Prostate gland (tissue), 2 donors: ENCODE data around the gene PCDHGB2. TPM values are rescaled to one million over a fixed set of nuclear protein-coding genes. Genes with fewer than 3 reads are reported as not detected.
"Not testable (repeated sequence)": the region's sequence is repeated elsewhere in the genome, so short reads cannot be mapped to it uniquely, and the experiment has no call there.

Experiments used
- DNase-seq: peaks from one replicate; pipeline ENCODE4 v3.0.0-alpha.2; 2019; ENCODE audit warnings: low spot score
- H3K27ac ChIP-seq, 2 donors: fragments of 200-600 bp; sonication (generic); 2 replicates each; pipeline ENCODE4 v1.5.1; 2017 to 2019
- H3K27me3 ChIP-seq: fragments of 200-600 bp; sonication (generic); replicated peaks from 2 replicates; pipeline ENCODE4 v1.5.1; 2019; ENCODE audit not compliant: insufficient read depth
- H3K36me3 ChIP-seq, 2 donors: fragments of 200-600 bp; sonication (generic); 1 replicate in 1 of 2; 2 replicates in 1 of 2; pipeline versions ENCODE4 v1.5.1 to v1.8.1; 2017 to 2019
- H3K4me1 ChIP-seq: fragments of 200-600 bp; sonication (generic); replicated peaks from 2 replicates; pipeline ENCODE4 v1.5.1; 2019
- H3K4me3 ChIP-seq, 2 donors: fragments of 200-600 bp; sonication (generic); 2 replicates each; pipeline ENCODE4 v1.5.1; 2017 to 2019
- H3K9me3 ChIP-seq: fragments of 200-600 bp; sonication (generic); 2 replicates; pipeline ENCODE4 v1.5.1; 2017
- CTCF ChIP-seq, 4 experiments: fragments of 200-600 bp in 2 of 4; fragments of 450-650 bp in 2 of 4; sonication (generic) in 2 of 4; IDR thresholded peaks; 1 replicate in 3 of 4; 2 replicates in 1 of 4; pipeline ENCODE4 v1.5.1; 2016 to 2019; ENCODE audit warnings: antibody characterized with exemption in 4 of 4, mild to moderate bottlenecking in 2 of 4, moderate library complexity in 2 of 4
- POLR2A ChIP-seq: fragments of 450-650 bp; IDR thresholded peaks from one replicate; pipeline ENCODE4 v1.6.1; 2016; ENCODE audit warnings: antibody characterized with exemption, mild to moderate bottlenecking
- POLR2AphosphoS5 ChIP-seq: sonication (generic); formaldehyde crosslinking; IDR thresholded peaks from one replicate; pipeline ENCODE4 v1.6.1; 2017; ENCODE audit warnings: antibody characterized with exemption
- WGBS: methylation state at CpG from one replicate; pipeline ENCODE4 v1.1.5; 2018; 5-methylcytosine and 5-hydroxymethylcytosine counted together
- intact Hi-C: fragments of 100-400 bp; cut with DNase I; formaldehyde crosslinking; loops from one replicate; pipeline ENCODE4 v1.14.2; 2022
- total RNA-seq, 2 donors: library from RNA; depleted of rRNA; stranded (reverse); fragments of >200 nt; gene quantifications; one replicate each; pipeline ENCODE4 v1.1.0, GENCODE V29; 2016

Gene PCDHGB2
- total RNA-seq, 2 donors from 2014 or later: 5.3 to 10.5 TPM

- H3K9me3 ChIP-seq: peaks cover 10% of the 10 kb centered on the region
- DNase-seq: no peak
- WGBS: 22% methylated on average over 22 of the region's 22 CpGs
- no peaks in the 10 kb centered on the region for H3K4me1 ChIP-seq
- intact Hi-C loops: no loop called here
- TF ChIP-seq POLR2AphosphoS5 (no peak), POLR2A (no peak), CTCF (IDR thresholded peaks at IDR 0.05) (no peak)
- H3K4me3 ChIP-seq: no peak overlapping the region
- H3K27ac ChIP-seq: no peak overlapping the region
- no peaks in the 10 kb centered on the region for H3K27me3 ChIP-seq
- H3K36me3 ChIP-seq: no peaks in the 10 kb centered on the region
These were observed 43.6 kb downstream of the PCDHGB2 start for GRCh38 chr5:141403387-141403786.

GRCh38 chr5:141407790-141408505 is 48.2 kb downstream of the PCDHGB2 start, which contains the start of gene PCDHGB6:
TSS of gene PCDHGB6 (plus strand) at chr5:141408021. CDS start at chr5:141408203, 182 bp downstream.
- H3K4me1 ChIP-seq, H3K9me3 ChIP-seq, DNase-seq, H3K27ac ChIP-seq, H3K27me3 ChIP-seq, intact Hi-C loops, H3K36me3 ChIP-seq: not testable (repeated sequence)
- 11% methylated on average over 44 of the region's 51 CpGs for WGBS
- peak within 1 kb of the TSS in 1 of 2 donors; percentile 14 for H3K4me3 ChIP-seq
- peak in 3 of 4 experiments; percentile 32 to 59 (median 59) for TF ChIP-seq CTCF (IDR thresholded peaks at IDR 0.05)

- Histone ChIP-seq H3K36me3 (no peaks in the 10 kb centered on the region), H3K27me3 (peaks cover 2% of the 10 kb centered on the region), H3K4me3 (no peak overlapping the region), H3K4me1 (no peaks in the 10 kb centered on the region), H3K9me3 (no peaks in the 10 kb centered on the region), H3K27ac (no peak overlapping the region)
- TF ChIP-seq CTCF (IDR thresholded peaks at IDR 0.05): no peak
- no peak for TF ChIP-seq POLR2AphosphoS5
- no peak for TF ChIP-seq POLR2A
- 23% methylated on average over 64 of the region's 64 CpGs for WGBS
- no peak for DNase-seq
- intact Hi-C loops: loop anchor here (10.0 kb wide), 1 partner anchor 115 kb away; no protein-coding TSS in a partner anchor
These were observed 50.0 kb downstream of the PCDHGB2 start for GRCh38 chr5:141409598-141410306.

- 56% methylated on average over 3 of the region's 3 CpGs for WGBS
- no peaks in the 10 kb centered on the region for H3K9me3 ChIP-seq
- H3K36me3 ChIP-seq: no peaks in the 10 kb centered on the region
- H3K4me1 ChIP-seq: no peaks in the 10 kb centered on the region
- H3K27me3 ChIP-seq: peaks cover 2% of the 10 kb centered on the region
- TF ChIP-seq POLR2AphosphoS5 (no peak), CTCF (IDR thresholded peaks at IDR 0.05) (no peak), POLR2A (no peak)
- H3K27ac ChIP-seq: no peak overlapping the region
- DNase-seq: no peak
- intact Hi-C loops: loop anchor here (10.0 kb wide), 1 partner anchor 113 kb away; no protein-coding TSS in a partner anchor
- H3K4me3 ChIP-seq: no peak overlapping the region
These were observed 51.8 kb downstream of the PCDHGB2 start for GRCh38 chr5:141411575-141411974.

Other genes with a start within 250 kb of the PCDHGB2 start
- 1 to 10 TPM; 1.4 to 1.7 TPM for gene PCDHB4, start 238.2 kb upstream of the PCDHGB2 start, total RNA-seq
- 10 to 100 TPM in 1 of 2 donors, 1 to 10 TPM in 1; 5.3 to 11.3 TPM for gene PCDHB5, start 224.8 kb upstream of the PCDHGB2 start, total RNA-seq
- 1 to 10 TPM in 1 of 2 donors, under 1 TPM in 1; 0.87 to 2.6 TPM for gene PCDHB6, start 209.9 kb upstream of the PCDHGB2 start, total RNA-seq
- 1 to 10 TPM; 1.2 to 1.9 TPM for gene PCDHB7, start 187.3 kb upstream of the PCDHGB2 start, total RNA-seq
- 1 to 10 TPM in 1 of 2 donors, under 1 TPM in 1; 0.23 to 2.6 TPM for gene PCDHB8, start 182.2 kb upstream of the PCDHGB2 start, total RNA-seq
- gene PCDHB16, start 177.6 kb upstream of the PCDHGB2 start, total RNA-seq: 1 to 10 TPM in 1 of 2 donors, under 1 TPM in 1; 0.18 to 4.4 TPM
- 1 to 10 TPM; 1.0 to 4.2 TPM for gene PCDHB9, start 172.8 kb upstream of the PCDHGB2 start, total RNA-seq
- gene PCDHB10, start 167.6 kb upstream of the PCDHGB2 start, total RNA-seq: 1 to 10 TPM in 1 of 2 donors, under 1 TPM in 1; 0.96 to 3.5 TPM
- 1 to 10 TPM in 1 of 2 donors, under 1 TPM in 1; 0.41 to 2.6 TPM for gene PCDHB11, start 160.4 kb upstream of the PCDHGB2 start, total RNA-seq
- 1 to 10 TPM in 1 of 2 donors, under 1 TPM in 1; 0.32 to 4.3 TPM for gene PCDHB12, start 151.3 kb upstream of the PCDHGB2 start, total RNA-seq
- 1 to 10 TPM; 4.0 to 6.5 TPM for gene PCDHB13, start 146.1 kb upstream of the PCDHGB2 start, total RNA-seq
- 1 to 10 TPM; 4.6 to 6.7 TPM for gene PCDHB14, start 136.7 kb upstream of the PCDHGB2 start, total RNA-seq
- gene PCDHB15, start 114.6 kb upstream of the PCDHGB2 start, total RNA-seq: 10 to 100 TPM in 1 of 2 donors, under 1 TPM in 1; 0.82 to 12.4 TPM
- gene SLC25A2, start 55.9 kb upstream of the PCDHGB2 start, total RNA-seq: 1 to 10 TPM in 1 of 2 donors, under 1 TPM in 1; 0.23 to 4.4 TPM
- gene TAF7, start 39.2 kb upstream of the PCDHGB2 start, total RNA-seq: 10 to 100 TPM; 59.3 to 85.9 TPM
- 1 to 10 TPM in 1 of 2 donors, under 1 TPM in 1; 0.64 to 4.8 TPM for gene PCDHGA1, start 29.5 kb upstream of the PCDHGB2 start, total RNA-seq
- gene PCDHGA2, start 21.2 kb upstream of the PCDHGB2 start, total RNA-seq: 10 to 100 TPM in 1 of 2 donors, 1 to 10 TPM in 1; 2.4 to 19.7 TPM
- gene PCDHGA3, start 16.2 kb upstream of the PCDHGB2 start, total RNA-seq: 10 to 100 TPM in 1 of 2 donors, 1 to 10 TPM in 1; 1.3 to 18.2 TPM
- gene PCDHGB1, start 9.9 kb upstream of the PCDHGB2 start, total RNA-seq: 1 to 10 TPM; 3.9 to 6.5 TPM
- gene PCDHGA4, start 5.0 kb upstream of the PCDHGB2 start, total RNA-seq: 10 to 100 TPM in 1 of 2 donors, 1 to 10 TPM in 1; 2.5 to 10.5 TPM
- 1 to 10 TPM; 4.1 to 4.8 TPM for gene PCDHGA5, start 4.2 kb downstream of the PCDHGB2 start, total RNA-seq
- 1 to 10 TPM; 3.1 to 7.7 TPM for gene PCDHGB3, start 10.2 kb downstream of the PCDHGB2 start, total RNA-seq
- 1 to 10 TPM; 2.0 to 8.4 TPM for gene PCDHGA6, start 13.9 kb downstream of the PCDHGB2 start, total RNA-seq
- gene PCDHGA7, start 22.7 kb downstream of the PCDHGB2 start, total RNA-seq: 1 to 10 TPM; 4.1 to 8.2 TPM
- 1 to 10 TPM; 6.7 to 9.9 TPM for gene PCDHGB4, start 27.7 kb downstream of the PCDHGB2 start, total RNA-seq
- gene PCDHGA8, start 32.6 kb downstream of the PCDHGB2 start, total RNA-seq: 1 to 10 TPM; 1.1 to 4.2 TPM
- 10 to 100 TPM in 1 of 2 donors, 1 to 10 TPM in 1; 7.9 to 24.5 TPM for gene PCDHGB5, start 38.0 kb downstream of the PCDHGB2 start, total RNA-seq
- 1 to 10 TPM; 3.9 to 7.7 TPM for gene PCDHGA9, start 42.8 kb downstream of the PCDHGB2 start, total RNA-seq
- gene PCDHGB6, start 48.0 kb downstream of the PCDHGB2 start, total RNA-seq: 10 to 100 TPM in 1 of 2 donors, 1 to 10 TPM in 1; 5.2 to 11.0 TPM
- 10 to 100 TPM in 1 of 2 donors, 1 to 10 TPM in 1; 6.7 to 11.1 TPM for gene PCDHGA10, start 53.0 kb downstream of the PCDHGB2 start, total RNA-seq
- 10 to 100 TPM in 1 of 2 donors, 1 to 10 TPM in 1; 7.0 to 14.6 TPM for gene PCDHGB7, start 57.7 kb downstream of the PCDHGB2 start, total RNA-seq
- 1 to 10 TPM; 2.9 to 3.4 TPM for gene PCDHGA11, start 61.1 kb downstream of the PCDHGB2 start, total RNA-seq
- gene PCDHGA12, start 70.5 kb downstream of the PCDHGB2 start, total RNA-seq: 1 to 10 TPM; 3.8 to 6.8 TPM
- gene PCDHGC3, start 116.0 kb downstream of the PCDHGB2 start, total RNA-seq: 10 to 100 TPM; 27.6 to 55.3 TPM
- gene PCDHGC4, start 125.0 kb downstream of the PCDHGB2 start, total RNA-seq: 1 to 10 TPM; 3.8 to 4.1 TPM
- 1 to 10 TPM in 1 of 2 donors, under 1 TPM in 1; 0.96 to 2.7 TPM for gene PCDHGC5, start 129.1 kb downstream of the PCDHGB2 start, total RNA-seq